ENCODE results near the gene MRPL38.
A peak's percentile ranks its signal among the peaks of the same experiment; 100 is the strongest.
"Not testable (repeated sequence)": the region's sequence is repeated elsewhere in the genome, so short reads cannot be mapped to it uniquely, and the experiment has no call there.

MRPL38 gene

GRCh38 chr17:75854101-75854748 is 50.5 kb downstream of the MRPL38 start:
- DNase-seq (ENCODE audit: low read depth): peak; percentile 85

- DNase-seq (ENCODE audit: low read depth): peak; percentile 81
These were observed 51.3 kb downstream of the MRPL38 start for GRCh38 chr17:75853433-75853832.

- DNase-seq (ENCODE audit: low read depth): not testable (repeated sequence)
These were observed 53.0 kb downstream of the MRPL38 start for GRCh38 chr17:75851693-75851991.

DNA sequence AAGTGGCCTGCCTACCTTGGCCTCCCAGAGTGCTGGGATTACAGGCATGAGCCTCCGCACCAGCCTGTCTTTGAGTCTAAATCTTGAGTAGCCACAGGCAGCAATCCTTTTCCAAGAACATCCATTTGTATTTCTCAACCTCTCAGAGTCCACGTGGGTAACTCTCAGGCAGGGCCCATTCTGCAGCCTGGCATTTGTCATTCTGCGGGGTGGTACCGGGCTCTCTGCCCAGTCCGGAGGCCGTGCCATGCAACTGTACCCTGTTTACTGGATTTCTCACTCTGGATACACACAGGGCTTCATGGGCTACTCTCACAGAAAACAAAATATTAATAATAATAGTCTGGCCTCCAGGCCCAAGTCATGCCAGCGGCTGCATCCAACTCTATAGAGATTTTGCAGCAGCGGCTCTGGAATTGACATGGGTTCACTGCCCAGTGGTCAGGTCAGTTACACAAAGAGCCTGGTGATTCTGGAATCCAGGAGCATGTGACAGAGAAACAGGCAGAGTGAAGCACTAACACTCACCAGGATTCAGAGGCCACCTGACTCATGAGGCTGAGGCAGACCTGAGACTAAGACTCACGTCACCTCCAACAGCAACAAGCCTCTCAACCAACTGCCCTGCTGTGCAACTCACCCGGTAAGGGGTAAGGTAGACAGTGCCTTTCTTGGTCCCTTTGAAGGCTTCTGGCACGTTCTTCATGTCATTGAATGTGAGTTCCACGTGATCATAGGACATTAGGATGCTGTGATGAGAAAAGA is 53.6 kb downstream of the MRPL38 start:
- DNase-seq (ENCODE audit: low read depth): no peak

DNA sequence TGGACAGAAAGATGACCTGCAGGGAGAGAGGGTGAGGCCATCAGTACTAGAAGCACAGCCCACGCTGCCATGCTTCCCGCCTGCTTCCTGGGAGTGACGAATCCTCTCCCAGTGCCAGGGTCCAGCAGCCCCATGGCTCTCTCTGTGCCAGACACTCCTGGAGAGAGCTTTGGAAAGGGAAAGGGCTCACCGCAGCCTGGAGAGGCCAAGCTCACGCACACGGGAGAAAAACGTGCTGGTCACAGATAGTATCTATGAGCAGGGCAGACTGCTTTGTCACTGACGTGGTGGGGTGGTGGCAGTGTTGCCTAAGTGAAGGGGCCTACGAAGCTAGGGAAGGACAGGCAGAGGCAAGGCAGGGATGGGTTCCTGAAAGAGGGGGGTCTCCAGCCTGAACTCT is 55.0 kb downstream of the MRPL38 start:
- no peak for DNase-seq (ENCODE audit: low read depth)

DNA sequence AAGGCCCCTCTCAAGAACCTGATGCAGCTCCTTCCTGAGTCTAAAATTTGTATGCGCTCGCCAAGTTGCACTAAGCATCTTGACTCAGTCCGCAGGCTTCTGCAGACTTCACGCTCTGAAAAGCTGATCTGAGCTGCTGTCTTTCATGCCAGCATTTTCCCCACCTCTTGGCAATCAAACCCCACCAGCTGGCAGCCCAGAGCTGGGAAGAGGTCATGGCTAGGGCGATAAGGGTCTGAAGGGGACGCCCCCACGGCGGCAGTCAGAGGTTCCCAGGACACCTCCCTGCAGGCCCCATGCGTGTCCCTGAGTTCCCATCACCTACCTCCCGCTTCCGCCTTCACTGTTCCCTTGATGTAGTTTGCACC is 55.4 kb downstream of the MRPL38 start:
- DNase-seq (ENCODE audit: low read depth): no peak
